ENCODE measurements around the gene ANGPTL8. TPM values are rescaled to one million over a fixed set of nuclear protein-coding genes. Genes with fewer than 3 reads are reported as not detected.

ANGPTL8 gene
- total and polyA plus RNA-seq, 2 experiments from 2014 or later: not detected

GRCh38 chr19:11225815-11226214 is 13.6 kb upstream of the ANGPTL8 start:
- Histone ChIP-seq H3F3A (replicated peaks; ENCODE audit: low read depth) (peaks cover 7% of the 10 kb centered on the region), H3K4me3 (no peak overlapping the region), H2AFZ (no peak overlapping the region), H3K4me1 (ENCODE audit: insufficient read depth) (0 out of 2 replicates have a peak, but pooled peaks cover 3% of the 10 kb centered on the region), H3K27ac (ENCODE audit: low read depth) (no peak overlapping the region), H3K4me2 (no peak overlapping the region), H3K79me2 (replicated peaks; ENCODE audit: insufficient read depth) (no peaks in the 10 kb centered on the region), H3K36me3 (ENCODE audit: insufficient read depth) (peaks cover 10% of the 10 kb centered on the region), H3K27me3 (ENCODE audit: insufficient read depth) (no peaks in the 10 kb centered on the region), H4K20me1 (replicated peaks; ENCODE audit: insufficient read depth) (no peaks in the 10 kb centered on the region; the same call in 1 of the 2 replicates), H3K9me2 (ENCODE audit: insufficient read depth) (no peaks in the 10 kb centered on the region)
- H3K36me3 Mint-ChIP-seq (ENCODE audit: low read depth): peaks cover 39% of the 10 kb centered on the region
- TF ChIP-seq POLR2AphosphoS5 (IDR thresholded peaks at IDR 0.05; ENCODE audit: low read depth) (no peak), REST (IDR thresholded peaks at IDR 0.05; ENCODE audit: unreplicated experiment) (no peak), ETS1 (IDR thresholded peaks at IDR 0.05) (no peak)
- peaks cover 13% of the 10 kb centered on the region for H3K27me3 Mint-ChIP-seq (ENCODE audit: insufficient read depth, low read depth, poor library complexity)
- H3K4me1 Mint-ChIP-seq: peaks cover 2% of the 10 kb centered on the region; the same call in 1 of the 3 replicates
- no peak overlapping the region for H3K27ac Mint-ChIP-seq
- ATAC-seq (no peak), DNase-seq (ENCODE audit: low spot score) (no peak)
- peaks cover 5% of the 10 kb centered on the region; the same call in 2 of the 3 replicates for H3K9me3 Mint-ChIP-seq
- no peak overlapping the region for H3K4me3 Mint-ChIP-seq

GRCh38 chr19:11226716-11227166 is 12.7 kb upstream of the ANGPTL8 start:
- H3K4me2 ChIP-seq: no peak overlapping the region
- H3F3A ChIP-seq (replicated peaks; ENCODE audit: low read depth): peaks cover 7% of the 10 kb centered on the region
- ATAC-seq: no peak
- 0 out of 2 replicates have a peak, but pooled peaks cover 3% of the 10 kb centered on the region for H3K4me1 ChIP-seq (ENCODE audit: insufficient read depth)
- H3K79me2 ChIP-seq (replicated peaks; ENCODE audit: insufficient read depth): no peaks in the 10 kb centered on the region
- no peaks in the 10 kb centered on the region; the same call in 1 of the 2 replicates for H4K20me1 ChIP-seq (replicated peaks; ENCODE audit: insufficient read depth)
- no peak overlapping the region for H3K4me3 ChIP-seq
- H3K27ac ChIP-seq (ENCODE audit: low read depth): no peak overlapping the region
- no peaks in the 10 kb centered on the region for H3K9me2 ChIP-seq (ENCODE audit: insufficient read depth)
- Mint-ChIP-seq H3K4me3 (no peak overlapping the region), H3K9me3 (no peaks in the 10 kb centered on the region; the same call in 1 of the 3 replicates), H3K36me3 (ENCODE audit: low read depth) (peaks cover 31% of the 10 kb centered on the region), H3K27ac (no peak overlapping the region), H3K4me1 (peaks cover 3% of the 10 kb centered on the region; the same call in 1 of the 3 replicates), H3K27me3 (ENCODE audit: insufficient read depth, low read depth, poor library complexity) (peaks cover 13% of the 10 kb centered on the region)
- no peak for DNase-seq (ENCODE audit: low spot score)
- no peak overlapping the region for H2AFZ ChIP-seq
- no peaks in the 10 kb centered on the region for H3K27me3 ChIP-seq (ENCODE audit: insufficient read depth)
- peaks cover under 1% of the 10 kb centered on the region; the same call in 1 of the 2 replicates for H3K36me3 ChIP-seq (ENCODE audit: insufficient read depth)
- TF ChIP-seq ZNF462 (CRISPR knock-in tag; IDR thresholded peaks at IDR 0.05) (no peak), CREB1 (CRISPR knock-in tag; IDR thresholded peaks at IDR 0.05; ENCODE audit: low read depth) (no peak), ZNF114 (CRISPR knock-in tag; IDR thresholded peaks at IDR 0.05) (no peak), EZH2phosphoT487 (IDR thresholded peaks at IDR 0.05; ENCODE audit: unreplicated experiment) (no peak), POLR2AphosphoS5 (IDR thresholded peaks at IDR 0.05; ENCODE audit: low read depth) (no peak), STAT1 (IDR thresholded peaks at IDR 0.05; ENCODE audit: unreplicated experiment) (no peak), CTCF (conservative IDR thresholded peaks at IDR 0.05; ENCODE audit: low read depth in 2 of 2) (no peak)
